Measurements from ENCODE around the gene RHCE.
"Not testable (repeated sequence)": the region's sequence is repeated elsewhere in the genome, so short reads cannot be mapped to it uniquely, and the experiment has no call there.

DNA sequence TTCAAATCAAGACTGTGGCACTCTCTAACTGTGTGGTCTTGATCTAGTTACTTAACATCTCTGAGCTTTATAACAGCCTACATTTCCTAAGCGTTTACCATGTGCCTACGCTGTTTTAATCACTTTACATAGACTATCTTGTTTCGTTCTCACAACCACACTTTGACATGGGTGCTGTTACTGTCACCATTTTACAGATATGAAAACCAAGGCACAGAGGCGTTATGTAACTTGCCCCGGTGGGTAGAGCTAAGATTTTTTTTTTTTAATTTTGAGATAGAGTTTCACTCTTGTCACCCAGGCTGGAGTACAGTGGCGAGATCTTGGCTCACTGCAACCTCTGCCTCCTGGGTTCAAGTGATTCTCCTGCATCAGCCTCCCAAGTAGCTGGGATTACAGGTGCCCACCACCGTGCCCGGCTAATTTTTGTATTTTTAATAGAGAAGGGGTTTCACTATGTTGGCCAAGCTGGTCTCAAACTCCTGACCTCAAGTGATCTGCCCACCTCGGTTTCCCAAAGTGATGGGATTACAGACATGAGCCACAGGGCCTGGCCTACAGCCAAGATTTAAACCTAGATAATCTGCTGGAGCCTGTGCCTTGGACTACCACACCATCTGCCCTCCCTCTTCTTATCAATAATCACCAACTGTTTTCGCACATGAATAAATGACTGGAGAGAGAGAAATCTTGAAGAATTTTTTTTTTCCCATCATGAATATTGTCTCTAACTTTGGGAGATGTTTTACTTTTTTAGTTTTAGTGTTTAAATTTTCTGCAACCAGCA lies 10.8 kb downstream of the RHCE start:
- not testable (repeated sequence) for TF ChIP-seq POLR2A, CTCF, POLR2AphosphoS5 (IDR thresholded peaks at IDR 0.05)

Measured in breast epithelium (tissue), 3 donors.